IPS-18c (cell line): ENCODE measurements around the gene PNLIPRP3.

Source experiments
- H3K4me3 ChIP-seq: 2 replicates; pipeline ENCODE4 v1.7.0; 2013; ENCODE audit warnings: low read depth, mild to moderate bottlenecking, low read length, moderate library complexity; ENCODE audit not compliant: insufficient read depth
- H3K9me3 ChIP-seq: one replicate; pipeline ENCODE4 v1.6.1; 2013; ENCODE audit warnings: mild to moderate bottlenecking, low read length, moderate library complexity; ENCODE audit not compliant: control insufficient read depth, insufficient read depth

The PNLIPRP3 gene

GRCh38 chr10:116437076-116437692 lies 9.5 kb downstream of the PNLIPRP3 start:
- H3K9me3 ChIP-seq: no peaks in the 10 kb centered on the region
- no peak overlapping the region for H3K4me3 ChIP-seq

DNA sequence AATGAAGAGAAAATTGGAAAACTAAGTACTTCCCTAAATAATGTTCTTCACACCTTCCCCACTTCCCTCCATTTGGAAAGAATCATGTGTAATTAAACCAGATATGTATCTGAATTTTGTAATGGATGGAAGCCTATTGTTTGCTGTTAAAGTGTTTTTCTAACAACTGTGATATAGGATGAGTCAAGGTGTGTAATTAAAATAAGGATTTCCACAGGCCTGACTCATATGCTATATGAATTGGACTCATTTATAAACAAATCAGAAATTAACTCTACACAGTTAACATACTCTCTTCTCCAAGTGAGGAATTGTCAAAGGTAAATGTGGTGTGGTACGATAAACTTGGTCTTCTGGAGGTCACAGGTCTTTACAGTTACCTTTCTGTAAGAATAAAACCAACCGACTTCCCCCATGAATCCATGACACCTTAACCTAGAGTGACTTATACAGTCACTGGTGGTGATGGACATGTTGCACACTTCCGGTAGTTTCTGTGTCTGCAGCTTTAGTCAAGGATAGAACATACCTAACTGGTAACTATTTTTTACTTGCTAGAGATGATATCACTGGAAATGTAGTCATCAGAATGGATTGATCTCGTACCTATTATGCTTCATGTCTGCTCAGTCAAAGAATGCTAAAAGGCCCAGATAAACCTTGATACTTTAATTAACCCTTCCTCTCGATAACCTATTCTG lies 12.8 kb downstream of the PNLIPRP3 start:
- no peak overlapping the region for H3K4me3 ChIP-seq
- H3K9me3 ChIP-seq: no peaks in the 10 kb centered on the region

- Histone ChIP-seq H3K9me3 (no peaks in the 10 kb centered on the region), H3K4me3 (no peak overlapping the region)
Observed at GRCh38 chr10:116444527-116445142, 17.0 kb downstream of the PNLIPRP3 start.

DNA sequence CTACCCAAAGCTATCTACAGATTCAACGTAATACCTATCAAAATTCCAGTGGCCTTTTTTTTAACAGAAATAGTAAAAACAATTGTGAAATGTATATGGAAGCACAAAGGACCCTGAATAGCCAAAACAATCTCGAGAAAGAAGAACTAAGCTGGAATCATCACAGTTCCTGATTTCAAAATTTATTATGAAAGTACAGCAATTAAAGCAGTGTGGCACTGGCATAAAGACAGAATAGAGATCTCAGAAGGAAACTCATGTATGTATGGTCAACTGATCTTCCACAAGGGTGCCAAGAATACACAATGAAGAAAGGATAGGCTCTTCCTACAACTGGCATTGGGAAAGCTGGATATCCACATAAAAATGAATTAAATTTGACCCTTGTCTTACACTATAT lies 23.2 kb downstream of the PNLIPRP3 start:
- no peaks in the 10 kb centered on the region for H3K9me3 ChIP-seq

GRCh38 chr10:116451711-116452337 lies 24.2 kb downstream of the PNLIPRP3 start:
- H3K9me3 ChIP-seq: no peaks in the 10 kb centered on the region
- no peak overlapping the region for H3K4me3 ChIP-seq

More for the DNA sequence above, 23.2 kb downstream of the PNLIPRP3 start:
- H3K4me3 ChIP-seq: no peak overlapping the region

- no peaks in the 10 kb centered on the region for H3K9me3 ChIP-seq
- H3K4me3 ChIP-seq: no peak overlapping the region
Observed at GRCh38 chr10:116452338-116452720, 24.7 kb downstream of the PNLIPRP3 start.

DNA sequence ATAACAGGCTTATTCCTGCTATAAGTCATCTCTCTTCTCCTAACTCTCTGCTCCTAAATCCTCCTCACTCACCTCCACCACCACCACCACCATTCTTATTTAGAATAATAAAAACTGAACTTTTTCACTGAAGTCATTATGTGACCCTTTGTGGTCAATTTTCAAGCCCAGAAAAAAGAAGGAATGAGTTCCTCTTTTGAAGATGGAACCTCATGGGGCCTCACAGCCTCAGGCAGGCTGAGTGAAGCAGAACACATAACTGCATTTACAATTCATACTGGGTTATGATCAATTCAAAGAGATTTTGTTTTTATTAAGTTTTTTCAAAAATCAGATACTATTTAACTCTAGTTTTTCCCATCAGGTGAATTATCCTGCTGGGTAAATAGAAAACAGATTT lies 29.8 kb downstream of the PNLIPRP3 start:
- H3K9me3 ChIP-seq: no peaks in the 10 kb centered on the region
- H3K4me3 ChIP-seq: no peak overlapping the region

GRCh38 chr10:116460219-116460618 lies 32.6 kb downstream of the PNLIPRP3 start:
- Histone ChIP-seq H3K4me3 (no peak overlapping the region), H3K9me3 (no peaks in the 10 kb centered on the region)

DNA sequence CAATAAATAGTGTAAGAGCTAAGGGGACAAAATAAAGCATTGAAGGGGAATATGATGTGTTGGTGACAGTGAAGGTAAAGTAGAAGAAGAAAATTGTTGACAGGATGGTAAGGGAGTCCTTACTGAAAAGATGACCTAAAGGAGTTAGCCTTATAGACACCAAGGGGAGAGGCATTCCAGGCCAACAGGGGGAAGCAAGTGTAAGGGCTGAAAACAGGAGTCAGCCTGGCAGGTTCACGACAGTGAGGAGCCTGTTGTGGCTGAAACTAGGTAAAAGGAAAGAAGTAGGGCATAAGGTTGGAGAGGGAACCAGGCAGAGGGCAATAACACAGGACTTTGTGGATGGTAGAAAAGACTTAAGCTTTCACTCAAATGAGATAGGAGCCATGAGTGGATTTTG lies 34.0 kb downstream of the PNLIPRP3 start:
- H3K9me3 ChIP-seq: no peaks in the 10 kb centered on the region
- no peak overlapping the region for H3K4me3 ChIP-seq

DNA sequence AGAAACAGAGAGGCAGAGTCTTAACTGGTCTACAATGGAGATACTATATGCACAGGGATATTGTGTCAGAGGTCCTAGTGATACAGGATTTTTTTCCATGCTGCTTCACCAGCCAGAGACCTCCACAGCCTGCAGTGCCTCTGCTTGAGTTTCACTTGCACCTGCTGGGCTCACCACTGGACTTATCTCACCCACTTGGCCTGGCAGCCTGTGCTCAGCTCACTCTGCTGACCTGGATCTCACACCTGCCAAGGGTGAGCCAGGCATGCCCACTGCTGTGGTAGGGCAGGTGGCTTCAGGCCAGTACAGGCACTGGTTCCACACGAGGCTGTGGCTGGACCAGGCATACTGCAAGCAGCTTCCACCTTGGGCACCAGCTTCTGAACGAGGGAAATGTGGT lies 36.6 kb downstream of the PNLIPRP3 start:
- H3K9me3 ChIP-seq: no peaks in the 10 kb centered on the region
- H3K4me3 ChIP-seq: no peak overlapping the region

- no peaks in the 10 kb centered on the region for H3K9me3 ChIP-seq
- no peak overlapping the region for H3K4me3 ChIP-seq
Observed at GRCh38 chr10:116465546-116465945, 37.9 kb downstream of the PNLIPRP3 start.

GRCh38 chr10:116466715-116467422 lies 39.2 kb downstream of the PNLIPRP3 start:
- H3K4me3 ChIP-seq: no peak overlapping the region
- H3K9me3 ChIP-seq: no peaks in the 10 kb centered on the region

GRCh38 chr10:116469437-116469836 lies 41.8 kb downstream of the PNLIPRP3 start:
- Histone ChIP-seq H3K4me3 (no peak overlapping the region), H3K9me3 (no peaks in the 10 kb centered on the region)

GRCh38 chr10:116470071-116470470 lies 42.4 kb downstream of the PNLIPRP3 start:
- no peaks in the 10 kb centered on the region for H3K9me3 ChIP-seq
- no peak overlapping the region for H3K4me3 ChIP-seq

- Histone ChIP-seq H3K4me3 (no peak overlapping the region), H3K9me3 (no peaks in the 10 kb centered on the region)
Observed at GRCh38 chr10:116470768-116471415, 43.2 kb downstream of the PNLIPRP3 start.

- no peak overlapping the region for H3K4me3 ChIP-seq
- H3K9me3 ChIP-seq: no peaks in the 10 kb centered on the region
Observed at GRCh38 chr10:116472891-116473290, 45.2 kb downstream of the PNLIPRP3 start.

DNA sequence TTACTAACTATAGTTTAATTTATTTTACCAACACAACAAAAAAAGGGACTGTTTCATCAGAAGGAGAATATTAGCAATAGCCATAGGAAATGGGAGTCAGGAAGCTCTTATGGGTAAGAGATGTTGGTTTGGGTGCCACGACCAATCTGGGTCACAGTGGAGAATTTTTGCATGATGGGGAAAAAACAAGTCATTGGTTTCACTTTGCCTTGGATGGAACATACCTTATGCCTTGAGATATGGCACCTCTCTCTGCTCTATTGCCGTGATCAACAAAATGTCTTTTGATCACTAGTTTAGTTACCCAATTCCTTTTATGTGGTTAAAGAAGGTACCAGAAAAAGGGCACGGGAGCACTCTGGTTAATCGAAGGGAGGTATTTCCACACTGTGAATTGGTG lies 48.2 kb downstream of the PNLIPRP3 start:
- no peak overlapping the region for H3K4me3 ChIP-seq
- no peaks in the 10 kb centered on the region for H3K9me3 ChIP-seq
